Colonic mucosa (tissue), 4 donors: ENCODE data around the gene RPH3AL. TPM values are rescaled to one million over a fixed set of nuclear protein-coding genes. Genes with fewer than 3 reads are reported as not detected.

Experiments
- DNase-seq: peaks from one replicate; pipeline ENCODE4 v3.0.0-alpha.2; 2020
- H3K27ac ChIP-seq: fragments of 200-600 bp; one replicate; pipeline ENCODE4 v1.8.0; 2021
- H3K27me3 ChIP-seq: fragments of 200-600 bp; one replicate; pipeline ENCODE4 v1.8.0; 2021
- H3K36me3 ChIP-seq: fragments of 200-600 bp; one replicate; pipeline ENCODE4 v1.8.0; 2021
- H3K4me1 ChIP-seq: fragments of 200-600 bp; one replicate; pipeline ENCODE4 v1.8.0; 2021; ENCODE audit warnings: mild to moderate bottlenecking
- H3K4me3 ChIP-seq: fragments of 200-600 bp; one replicate; pipeline ENCODE4 v1.8.0; 2021
- H3K9ac ChIP-seq, 2 donors: one replicate each; pipeline ENCODE4 v1.7.0; 2013; ENCODE audit warnings: control low read depth in 2 of 2, low read depth in 2 of 2, low read length in 2 of 2
- H3K9me3 ChIP-seq: fragments of 200-600 bp; one replicate; pipeline ENCODE4 v1.8.0; 2021
- CTCF ChIP-seq: fragments of 200-600 bp; IDR thresholded peaks from one replicate; pipeline ENCODE4 v1.8.0; 2022; ENCODE audit warnings: antibody characterized with exemption, mild to moderate bottlenecking
- intact Hi-C: fragments of 100-400 bp; cut with DNase I; formaldehyde crosslinking; loops from one replicate; pipeline ENCODE4 v1.14.1; 2022
- total RNA-seq, 2 donors: library from RNA; stranded (reverse); fragmentation: NEBNext Ultra II Directional in 1 of 2; extraction: Animal tissue kit (Norgen Biotek cat#: 25700) in 1 of 2; gene quantifications; one replicate each; pipeline ENCODE4 v1.2.1, GENCODE V29; 2021
- donor health status: healthy.
- donor health status: DM: no; HTN: no; CAD: no.
- donor health status: DM: no; HTN: no; CAD: no.

Gene RPH3AL
- total RNA-seq, 2 donors from 2014 or later: 14.9 to 34.2 TPM

DNA sequence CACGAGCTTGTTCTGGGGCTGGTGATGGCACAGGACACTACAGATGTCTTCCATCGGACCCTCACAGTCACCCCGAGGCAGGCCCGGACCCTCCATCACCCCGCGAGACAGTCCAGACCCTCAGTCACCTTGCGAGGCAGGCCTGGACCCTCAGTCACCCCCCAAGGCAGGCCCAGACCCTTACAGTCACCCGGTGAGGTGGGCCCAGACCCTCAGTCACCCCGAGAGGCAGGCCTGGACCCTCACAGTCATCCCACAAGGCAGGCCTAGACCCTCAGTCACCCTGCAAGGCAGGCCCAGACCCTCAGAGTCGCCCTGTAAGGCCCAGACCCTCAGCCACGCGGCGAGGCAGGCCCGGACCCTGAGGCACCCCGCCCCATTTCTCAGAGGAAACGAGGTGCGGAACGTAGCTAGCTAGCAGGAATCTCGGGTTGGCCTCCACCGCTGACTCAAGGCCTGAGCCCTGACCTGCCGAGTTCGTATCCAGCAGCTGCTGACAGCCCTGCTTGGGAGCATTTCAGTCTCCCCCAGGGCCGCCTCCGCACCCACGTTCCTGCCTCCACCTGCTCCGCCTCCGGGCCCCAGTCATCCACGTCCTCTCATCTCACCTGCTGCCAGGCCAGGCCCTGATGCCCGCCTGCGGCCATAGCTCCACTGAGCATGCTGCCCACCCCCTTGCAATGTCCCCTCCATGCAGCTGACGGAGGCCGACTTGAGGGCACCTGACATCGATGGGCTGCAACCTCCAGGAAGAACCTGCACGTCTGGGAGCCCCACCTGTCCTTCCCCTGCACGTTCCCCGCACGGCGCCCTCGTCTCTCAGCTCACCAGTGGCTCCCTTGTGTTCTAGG lies 28.7 kb downstream of the RPH3AL start:
- no peaks in the 10 kb centered on the region for H3K36me3 ChIP-seq

GRCh38 chr17:323181-323580 lies 29.4 kb downstream of the RPH3AL start:
- Histone ChIP-seq H3K27me3 (no peaks in the 10 kb centered on the region), H3K4me1 (no peaks in the 10 kb centered on the region), H3K9ac (no peak overlapping the region), H3K27ac (no peak overlapping the region), H3K4me3 (no peak overlapping the region), H3K9me3 (no peaks in the 10 kb centered on the region), H3K36me3 (no peaks in the 10 kb centered on the region)
- no peak for TF ChIP-seq CTCF
- intact Hi-C loops: no loop called here
- DNase-seq: no peak

More for the DNA sequence above, 28.7 kb downstream of the RPH3AL start:
- Histone ChIP-seq H3K4me3 (no peak overlapping the region), H3K27ac (no peak overlapping the region), H3K9ac (no peak overlapping the region), H3K27me3 (no peaks in the 10 kb centered on the region), H3K4me1 (no peaks in the 10 kb centered on the region), H3K9me3 (no peaks in the 10 kb centered on the region)
- intact Hi-C loops: no loop called here
- no peak for DNase-seq
- TF ChIP-seq CTCF: no peak

- Histone ChIP-seq H3K36me3 (no peaks in the 10 kb centered on the region), H3K4me3 (no peak overlapping the region), H3K27me3 (no peaks in the 10 kb centered on the region), H3K27ac (no peak overlapping the region), H3K9ac (no peak overlapping the region), H3K4me1 (no peaks in the 10 kb centered on the region), H3K9me3 (no peaks in the 10 kb centered on the region)
- no peak for DNase-seq
- intact Hi-C loops: no loop called here
- TF ChIP-seq CTCF: no peak
Measured at GRCh38 chr17:322006-322780, 30.4 kb downstream of the RPH3AL start.

GRCh38 chr17:321386-321941 lies 31.1 kb downstream of the RPH3AL start:
- no peaks in the 10 kb centered on the region for H3K4me1 ChIP-seq

More at GRCh38 chr17:321386-321941, 31.1 kb downstream of the RPH3AL start:
- H3K9me3 ChIP-seq: no peaks in the 10 kb centered on the region
- no peak overlapping the region for H3K27ac ChIP-seq
- DNase-seq: no peak
- H3K4me3 ChIP-seq: no peak overlapping the region
- no peaks in the 10 kb centered on the region for H3K36me3 ChIP-seq
- intact Hi-C loops: no loop called here
- no peaks in the 10 kb centered on the region for H3K27me3 ChIP-seq
- H3K9ac ChIP-seq: no peak overlapping the region
- no peak for TF ChIP-seq CTCF
